ENCODE measurements around the gene EFNA5.
A peak's percentile ranks its signal among the peaks of the same experiment; 100 is the strongest.

EFNA5 gene

DNA sequence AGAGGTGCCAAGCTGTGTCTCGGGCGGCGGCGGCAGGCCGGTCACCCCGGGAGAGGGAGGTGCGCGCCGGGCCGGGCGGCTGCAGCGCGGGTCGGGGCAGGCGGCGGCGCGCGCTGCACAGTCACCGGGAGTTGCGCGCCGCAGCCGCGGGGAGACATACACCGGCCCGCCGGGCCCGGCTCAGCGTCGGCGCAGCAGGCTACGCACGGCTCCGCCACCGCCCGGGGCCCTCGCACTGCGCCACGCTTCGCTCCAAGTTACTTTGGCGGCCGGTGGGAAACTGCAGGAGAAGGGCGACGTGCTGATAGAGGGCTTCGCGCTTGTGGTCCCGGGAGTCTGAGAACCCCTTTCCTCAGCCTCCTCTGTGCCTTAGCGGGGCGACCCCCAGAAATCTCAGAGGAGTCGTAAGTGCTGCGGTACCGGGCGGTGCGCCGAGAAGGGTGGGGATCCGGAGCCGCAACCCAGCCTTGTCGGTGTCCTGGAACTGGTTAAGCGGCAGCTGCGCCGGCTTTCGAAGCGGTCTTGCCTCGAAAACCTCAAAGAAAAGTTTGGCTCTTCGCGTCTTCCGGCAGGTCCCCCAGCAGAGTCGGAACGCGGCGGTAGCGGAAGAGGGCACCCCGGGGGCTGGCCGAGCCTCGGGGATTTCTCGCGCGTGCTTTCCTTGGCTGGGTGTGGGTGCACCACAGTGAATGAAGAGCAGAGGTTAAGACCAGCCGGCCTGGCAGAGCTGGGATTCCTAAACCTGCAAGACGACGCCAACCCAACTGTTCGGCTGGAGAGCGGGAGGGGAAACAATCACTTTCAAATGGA is at the start of gene EFNA5:
Gene EFNA5, minus strand, starts transcription at position 6 of the 810 bp plus-strand sequence.
- DNase-seq (ENCODE audit: low read depth): peak; percentile 65

DNA sequence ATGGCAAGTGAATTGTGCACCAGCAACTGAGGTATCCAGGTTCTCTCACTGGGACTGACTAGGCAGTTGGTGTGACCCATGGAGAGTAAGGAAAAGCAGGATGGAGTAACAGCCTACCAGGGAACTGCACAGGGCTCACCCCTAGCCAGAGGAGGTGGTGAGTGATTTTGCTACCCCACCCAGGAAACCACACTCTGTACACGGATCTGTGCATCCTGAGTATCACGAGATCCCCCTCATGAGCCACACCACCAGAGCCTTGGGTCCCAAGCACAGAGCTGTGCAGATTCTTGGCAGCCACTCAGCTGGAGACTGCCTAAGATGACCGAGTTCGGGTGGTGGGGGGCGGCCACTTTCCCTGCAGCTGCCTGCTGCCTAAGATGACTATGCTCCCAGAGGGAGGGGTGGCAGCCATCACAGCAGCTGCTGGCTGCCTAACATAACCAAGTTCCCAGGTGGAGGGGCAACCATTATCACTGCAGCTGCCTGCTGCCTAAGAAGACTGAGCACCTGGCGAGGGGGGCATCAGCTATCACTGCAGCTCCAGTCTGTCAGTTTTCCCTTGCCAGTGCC is 48.4 kb upstream of the EFNA5 start:
- no peak for DNase-seq (ENCODE audit: low read depth)

DNA sequence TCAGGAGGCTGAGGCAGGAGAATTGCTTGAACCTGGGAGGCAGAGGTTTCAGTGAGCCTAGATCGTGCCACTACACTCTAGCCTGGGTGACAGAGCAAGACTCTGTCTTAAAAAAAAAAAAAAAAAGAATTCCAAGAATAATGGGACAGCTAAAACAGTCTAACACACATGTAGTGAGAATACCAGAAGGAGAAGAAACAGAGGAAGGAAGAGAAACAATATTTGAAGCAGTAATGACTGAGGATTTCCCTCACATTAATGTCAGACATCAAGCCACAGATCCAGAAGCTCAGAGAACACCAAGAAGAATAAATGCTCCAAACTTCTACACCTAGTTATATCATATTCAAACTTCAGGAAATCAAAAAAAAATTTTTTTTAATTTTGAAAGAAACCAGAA is 47.1 kb upstream of the EFNA5 start:
- no peak for DNase-seq (ENCODE audit: low read depth)

DNA sequence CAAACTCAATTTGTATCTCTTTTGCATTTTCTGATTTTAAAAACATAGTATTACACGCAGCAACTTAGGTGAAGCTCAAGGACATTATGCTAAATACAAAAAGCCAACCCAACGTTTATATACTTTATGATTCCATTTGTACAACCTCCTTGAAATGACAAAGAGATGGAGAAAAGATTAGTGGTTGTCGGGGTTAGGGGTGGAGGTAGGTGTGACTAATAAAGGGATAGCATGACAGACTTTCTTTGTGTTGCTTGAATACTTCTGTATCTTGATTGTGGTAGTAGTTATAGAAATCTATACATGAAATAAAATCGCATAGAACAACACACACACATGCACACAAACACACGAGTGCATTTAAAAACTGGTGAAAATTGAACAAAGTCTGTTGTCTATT is 42.5 kb upstream of the EFNA5 start:
- DNase-seq (ENCODE audit: low read depth): no peak

DNA sequence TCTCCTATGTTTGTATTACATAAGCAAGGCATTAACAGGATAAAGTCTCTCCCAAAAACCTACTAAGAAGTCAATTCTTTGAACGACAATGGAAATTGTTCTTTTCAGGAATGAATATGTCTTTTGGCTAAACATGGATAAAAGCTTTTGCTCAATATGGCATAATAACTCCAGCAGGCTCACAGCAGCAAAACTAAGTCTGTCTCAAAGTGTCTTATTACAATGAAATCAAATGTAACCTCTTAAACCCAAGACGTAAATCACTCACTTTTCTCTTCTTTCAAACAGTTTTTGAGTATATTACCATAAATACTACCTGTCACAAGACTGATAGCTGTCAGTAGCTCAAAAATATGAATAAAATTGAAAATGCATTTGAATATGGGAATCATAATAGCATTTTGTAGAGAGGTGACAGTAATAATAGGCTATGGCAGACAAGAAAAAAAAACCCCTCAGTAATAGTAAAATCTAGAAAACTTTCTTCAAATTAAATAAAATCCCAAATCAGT is 41.7 kb upstream of the EFNA5 start:
- no peak for DNase-seq (ENCODE audit: low read depth)

- peak; percentile 73 for DNase-seq (ENCODE audit: low read depth)
Measured at GRCh38 chr5:107705402-107706014, 34.8 kb upstream of the EFNA5 start.

- no peak for DNase-seq (ENCODE audit: low read depth)
Measured at GRCh38 chr5:107704681-107705401, 34.1 kb upstream of the EFNA5 start.

GRCh38 chr5:107700481-107700880 is 29.7 kb upstream of the EFNA5 start:
- DNase-seq (ENCODE audit: low read depth): no peak

- DNase-seq (ENCODE audit: low read depth): no peak
Measured at GRCh38 chr5:107699425-107699824, 28.7 kb upstream of the EFNA5 start.

DNA sequence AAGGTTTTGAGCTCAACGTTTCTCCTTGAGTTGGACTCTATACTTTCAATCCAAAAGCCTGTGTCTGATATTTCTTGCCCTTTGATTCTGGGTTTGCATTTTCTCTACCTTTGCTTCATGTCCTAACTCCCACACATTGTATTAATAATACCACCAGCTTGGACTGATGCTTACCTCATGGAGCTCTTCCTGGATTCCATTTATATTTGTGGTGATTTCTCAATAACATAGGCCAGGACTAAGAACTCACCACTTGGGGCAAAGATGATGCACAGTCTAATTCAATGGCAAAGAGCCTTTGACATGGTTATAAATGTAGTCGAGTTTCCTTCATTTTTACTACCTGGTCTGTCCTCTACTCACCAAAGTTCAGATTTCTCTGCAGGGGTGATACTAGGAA is 27.5 kb upstream of the EFNA5 start:
- no peak for DNase-seq (ENCODE audit: low read depth)

DNA sequence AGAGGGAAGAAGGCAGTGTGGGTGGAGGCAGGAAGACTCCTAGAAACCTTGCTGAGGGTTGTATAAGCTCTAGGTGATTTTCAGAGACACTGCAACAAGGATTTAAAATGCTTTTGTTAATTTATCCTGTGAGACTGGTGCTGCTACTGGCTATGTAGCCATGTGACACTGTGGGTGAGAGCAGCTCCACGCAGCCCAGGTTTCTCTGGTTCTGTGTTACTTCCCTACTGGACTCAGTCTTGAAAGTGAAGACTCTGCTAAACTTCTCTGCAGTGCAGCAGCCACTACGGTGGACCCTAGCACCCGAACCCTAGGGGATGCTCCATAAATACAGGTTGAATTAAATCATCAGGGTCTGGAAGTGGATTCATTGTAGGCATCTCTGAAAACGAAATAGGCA is 25.8 kb upstream of the EFNA5 start:
- DNase-seq (ENCODE audit: low read depth): no peak

- no peak for DNase-seq (ENCODE audit: low read depth)
Measured at GRCh38 chr5:107696080-107696479, 25.3 kb upstream of the EFNA5 start.

DNA sequence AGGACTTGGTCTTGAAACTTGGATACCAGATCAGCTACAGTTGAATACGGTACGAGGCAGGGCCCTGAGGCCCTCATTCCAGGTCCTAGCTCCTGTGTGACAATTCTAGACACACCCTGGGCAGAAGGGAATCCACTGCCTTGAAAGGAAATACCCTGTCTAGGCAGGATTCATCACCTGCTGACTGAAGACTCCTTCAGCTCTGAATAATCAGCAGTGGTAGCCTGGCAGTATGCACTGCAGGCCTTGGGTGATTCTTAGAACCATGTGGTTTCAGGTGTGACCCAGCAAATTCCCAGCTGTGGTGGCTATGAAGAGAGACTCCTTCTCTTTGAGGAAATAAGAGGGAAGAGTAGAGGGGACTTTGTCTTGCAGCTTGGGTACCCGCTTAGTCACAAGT is 17.2 kb upstream of the EFNA5 start:
- no peak for DNase-seq (ENCODE audit: low read depth)

GRCh38 chr5:107687404-107687803 is 16.7 kb upstream of the EFNA5 start:
- no peak for DNase-seq (ENCODE audit: low read depth)

DNA sequence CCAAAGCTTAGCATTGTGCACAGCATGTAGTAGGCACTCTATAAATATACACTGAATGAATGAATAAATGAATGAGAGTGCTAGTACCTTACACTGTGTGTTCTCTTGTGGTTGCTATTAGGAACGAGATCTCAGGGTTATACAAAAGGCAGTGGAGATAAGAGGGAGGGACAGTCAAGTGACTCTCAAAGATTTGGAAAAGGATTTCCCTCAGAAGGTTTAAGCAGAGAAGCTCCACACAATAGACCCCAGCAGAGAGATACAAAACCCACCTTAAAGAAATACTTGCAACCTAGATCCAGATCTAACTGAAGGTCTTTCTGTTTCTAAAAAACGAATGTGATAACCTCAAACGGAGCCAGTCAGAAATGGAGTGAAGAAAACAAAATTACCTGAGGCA is 11.8 kb upstream of the EFNA5 start:
- no peak for DNase-seq (ENCODE audit: low read depth)

DNA sequence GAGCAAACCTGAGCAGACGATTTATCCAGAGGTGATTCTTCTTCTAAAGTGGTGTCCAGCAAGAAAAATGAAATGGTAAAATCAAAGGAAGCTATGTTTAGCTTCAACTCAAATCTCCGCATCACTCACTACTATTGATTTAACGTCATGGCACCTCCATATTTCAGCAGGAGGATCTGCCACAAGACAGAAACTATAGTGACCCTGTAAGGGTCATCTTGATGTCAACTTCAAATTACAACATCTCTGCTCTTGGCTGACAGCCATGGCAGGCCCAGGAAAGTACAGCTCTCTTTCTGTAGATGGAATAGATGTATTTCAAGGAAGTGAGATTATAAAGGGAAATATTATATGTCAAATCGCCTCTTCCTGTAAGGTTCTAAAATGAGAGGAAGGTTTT is 10.1 kb upstream of the EFNA5 start:
- DNase-seq (ENCODE audit: low read depth): no peak

DNA sequence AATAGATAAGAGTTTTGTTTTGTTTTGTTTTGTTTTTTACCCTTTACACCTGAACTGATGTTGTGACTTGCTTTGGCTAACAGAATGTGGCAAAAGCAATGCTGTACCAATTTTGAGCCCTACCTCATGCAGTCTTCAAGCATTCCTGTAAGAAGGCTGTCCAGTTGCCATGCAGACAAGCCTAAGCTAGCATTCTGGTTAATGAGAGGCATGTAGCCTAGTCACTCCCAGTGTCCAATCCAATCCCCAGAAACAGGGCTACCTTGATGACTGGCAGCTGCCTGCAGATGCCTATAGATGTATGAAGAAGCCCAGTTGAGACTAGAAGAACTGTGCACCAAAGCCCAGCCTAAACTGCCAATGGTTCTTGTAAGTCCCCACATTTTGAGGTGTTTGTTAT is 9.4 kb upstream of the EFNA5 start:
- no peak for DNase-seq (ENCODE audit: low read depth)

GRCh38 chr5:107676702-107677101 is 6.0 kb upstream of the EFNA5 start:
- no peak for DNase-seq (ENCODE audit: low read depth)

DNA sequence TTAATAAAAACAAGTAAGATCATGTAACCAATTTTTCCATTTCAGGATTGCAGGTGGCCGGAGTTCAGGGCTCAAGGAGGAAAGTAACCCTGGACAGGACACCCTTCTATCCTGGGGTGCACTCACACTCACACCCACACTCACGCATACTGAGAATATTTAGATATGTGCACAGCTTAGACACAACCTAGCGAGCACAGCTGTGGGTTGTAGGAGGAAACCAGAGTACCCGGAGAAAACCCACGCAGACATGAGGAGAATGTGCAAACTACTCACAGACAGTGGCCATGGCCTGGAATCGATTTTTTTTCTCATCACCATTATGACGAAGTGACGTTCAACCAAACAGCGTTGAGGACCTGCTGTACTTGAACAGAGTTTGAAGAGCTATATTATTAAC is 4.5 kb upstream of the EFNA5 start:
- no peak for DNase-seq (ENCODE audit: low read depth)

DNA sequence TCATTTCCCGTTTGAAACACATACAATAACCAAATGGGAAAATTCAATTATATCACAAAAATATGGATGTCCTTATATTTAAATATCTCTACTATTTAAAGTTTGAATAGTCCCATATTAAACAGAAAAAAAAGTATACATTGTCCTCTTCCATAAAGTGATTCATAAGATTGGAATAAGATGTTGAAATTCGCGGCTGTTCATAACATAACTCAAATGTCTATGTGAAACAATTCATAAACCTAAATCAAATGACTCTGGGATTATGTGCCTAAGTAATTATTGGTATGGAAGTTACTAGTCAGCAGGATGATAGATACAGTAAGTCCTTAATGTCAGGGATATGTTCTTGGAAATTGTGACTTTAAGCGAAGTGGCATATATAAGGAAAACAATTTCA is 3.9 kb upstream of the EFNA5 start:
- peak; percentile 53 for DNase-seq (ENCODE audit: low read depth)

DNA sequence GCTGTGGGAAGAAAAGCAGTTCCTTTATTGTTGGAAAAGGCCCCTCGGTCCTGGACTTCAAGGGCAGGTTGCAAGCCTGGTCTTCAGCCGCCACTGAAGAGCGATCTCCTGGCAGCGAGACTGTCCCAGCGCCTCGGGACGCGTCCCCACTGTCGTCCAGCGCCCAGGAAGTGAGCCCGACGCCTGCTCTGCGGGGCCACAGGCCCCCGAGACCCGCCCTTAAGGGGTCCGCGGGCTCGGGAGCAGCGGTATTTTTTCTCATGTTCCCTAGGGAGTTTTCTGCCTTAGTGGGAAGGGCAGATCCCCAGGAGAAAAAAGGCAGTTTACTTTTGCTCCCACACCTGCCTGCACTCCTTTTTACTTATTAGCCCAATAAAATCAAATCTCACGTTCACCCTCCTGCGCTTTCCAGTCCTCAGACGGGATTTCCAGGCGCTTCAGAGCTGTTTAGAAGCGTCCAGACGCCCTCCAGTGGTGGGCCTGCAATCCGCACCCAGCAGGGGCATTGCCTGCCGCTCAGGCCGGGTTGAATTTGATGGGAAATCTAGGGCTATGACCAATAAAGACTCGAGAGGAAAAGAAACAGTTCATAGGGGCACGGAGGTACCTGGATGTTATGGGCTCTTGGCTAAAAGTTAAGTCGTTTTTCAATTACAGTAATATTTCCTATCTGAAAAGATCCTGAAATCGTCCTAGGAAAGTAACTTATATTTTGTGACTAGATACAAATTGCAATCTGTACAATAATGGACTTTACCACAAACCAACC is 2.8 kb upstream of the EFNA5 start:
- DNase-seq (ENCODE audit: low read depth): peak; percentile 91

DNA sequence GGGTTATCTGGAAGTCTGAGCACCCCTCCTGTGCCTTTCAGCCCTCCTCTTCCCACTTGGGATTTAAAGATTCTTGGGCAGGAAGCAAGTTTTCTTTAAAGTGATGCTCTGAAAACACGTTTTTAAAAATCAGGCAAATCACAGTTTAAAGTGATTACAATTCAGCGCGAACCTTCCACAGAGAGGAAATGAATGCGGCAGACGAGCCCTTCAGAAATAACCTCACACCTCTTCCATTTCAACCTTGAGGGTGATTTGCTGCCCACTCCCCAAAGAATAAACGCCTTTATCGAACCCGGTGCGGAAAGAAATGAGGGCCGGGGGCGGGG is 2.3 kb upstream of the EFNA5 start:
- peak; percentile 42 for DNase-seq (ENCODE audit: low read depth)

Measured in ELR (cell line).